CD4-positive, alpha-beta T cell treated with Interleukin-17A for 4 hours (primary cell): ENCODE results near the gene LPIN1.
A peak's percentile ranks its signal among the peaks of the same experiment; 100 is the strongest.
"Not testable (repeated sequence)": the region's sequence is repeated elsewhere in the genome, so short reads cannot be mapped to it uniquely, and the experiment has no call there.

ENCODE experiments used
- DNase-seq: peaks from one replicate; pipeline ENCODE4 v3.0.0-alpha.2; 2020; ENCODE audit warnings: mixed read lengths

The LPIN1 gene

GRCh38 chr2:11744631-11745394 lies 1.6 kb upstream of the LPIN1 start:
- DNase-seq = peak; percentile 39

DNA sequence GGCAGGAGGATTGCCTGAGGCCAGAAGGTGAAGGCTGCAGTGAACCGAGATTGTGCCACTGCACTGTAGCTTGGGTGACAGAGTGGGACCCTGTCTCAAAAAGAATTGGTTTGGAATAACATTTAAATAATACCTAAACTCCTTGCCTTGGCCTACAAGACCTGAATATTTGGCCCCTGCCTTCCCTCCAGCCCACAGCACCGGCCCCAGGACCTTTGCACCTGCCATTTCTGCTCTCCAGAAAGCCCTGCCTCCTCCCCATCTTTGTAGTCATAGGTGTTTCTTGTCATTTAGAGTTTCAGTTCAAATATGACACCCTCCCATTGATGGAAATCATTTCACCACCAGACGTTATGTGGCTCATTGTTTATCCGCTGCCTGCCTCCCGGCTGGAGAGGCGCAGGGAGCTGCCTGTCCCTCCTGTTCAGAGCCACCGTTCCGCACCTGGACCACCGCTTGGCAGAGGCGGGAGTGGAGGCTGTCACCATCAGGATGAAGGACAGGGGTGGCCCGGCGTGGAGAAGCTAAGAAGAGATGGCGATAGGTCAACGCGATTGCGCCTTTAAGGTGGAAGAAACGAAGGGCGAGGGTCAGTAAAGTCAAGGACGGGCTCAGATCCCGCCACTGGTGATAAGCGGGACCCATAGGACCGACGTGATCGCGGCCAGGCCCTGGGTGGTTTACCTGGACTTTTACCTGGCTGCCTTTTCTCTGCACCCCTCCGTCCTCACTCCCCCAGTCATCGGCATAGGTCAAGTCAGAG lies 638 bp upstream of the LPIN1 start:
- no peak for DNase-seq

GRCh38 chr2:11746807-11747459 lies 501 bp downstream of the LPIN1 start:
- DNase-seq = peak; percentile 39

DNA sequence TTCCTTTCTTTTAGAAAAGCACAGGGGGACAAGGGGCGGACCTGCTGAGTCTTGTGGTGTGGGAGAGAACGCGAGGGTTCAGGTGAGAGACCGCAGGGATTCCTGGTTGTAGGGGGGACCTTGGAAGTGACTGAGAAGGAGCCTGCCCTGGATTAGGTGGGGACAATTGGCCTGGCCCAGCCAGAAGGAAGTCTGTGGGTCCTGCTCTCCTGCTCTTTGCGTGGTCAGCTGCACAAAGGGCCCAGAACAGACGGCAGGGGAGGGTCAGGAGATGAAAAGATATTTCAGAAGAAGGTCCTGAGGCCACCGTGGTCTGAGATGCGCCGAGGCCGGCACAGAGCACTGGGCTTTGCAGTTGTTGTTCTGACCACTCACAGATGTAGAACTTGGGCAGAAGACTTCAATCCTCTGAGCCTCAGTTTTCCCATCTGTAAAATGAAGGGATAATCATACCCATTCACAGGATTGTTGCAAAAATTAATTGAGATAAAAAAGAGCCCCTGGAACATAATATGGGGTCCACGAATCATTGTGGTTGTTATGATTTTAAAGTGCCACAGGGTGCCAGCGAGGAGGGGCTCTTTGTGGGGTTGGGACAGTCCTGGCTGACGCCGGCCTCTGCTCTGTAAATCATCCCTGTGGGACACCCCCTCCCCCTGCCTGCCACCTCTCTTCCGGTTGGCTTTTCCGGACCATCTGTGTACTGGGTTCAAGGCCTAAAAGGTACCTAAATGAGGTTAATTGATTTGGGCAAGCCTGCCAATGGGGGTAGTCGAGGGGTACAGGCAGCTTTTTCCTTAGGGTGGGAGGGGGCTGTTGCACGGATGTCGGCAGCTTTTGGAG lies 1.8 kb downstream of the LPIN1 start:
- peak; percentile 22 for DNase-seq

GRCh38 chr2:11748861-11749645 lies 2.6 kb downstream of the LPIN1 start:
- DNase-seq = no peak

DNA sequence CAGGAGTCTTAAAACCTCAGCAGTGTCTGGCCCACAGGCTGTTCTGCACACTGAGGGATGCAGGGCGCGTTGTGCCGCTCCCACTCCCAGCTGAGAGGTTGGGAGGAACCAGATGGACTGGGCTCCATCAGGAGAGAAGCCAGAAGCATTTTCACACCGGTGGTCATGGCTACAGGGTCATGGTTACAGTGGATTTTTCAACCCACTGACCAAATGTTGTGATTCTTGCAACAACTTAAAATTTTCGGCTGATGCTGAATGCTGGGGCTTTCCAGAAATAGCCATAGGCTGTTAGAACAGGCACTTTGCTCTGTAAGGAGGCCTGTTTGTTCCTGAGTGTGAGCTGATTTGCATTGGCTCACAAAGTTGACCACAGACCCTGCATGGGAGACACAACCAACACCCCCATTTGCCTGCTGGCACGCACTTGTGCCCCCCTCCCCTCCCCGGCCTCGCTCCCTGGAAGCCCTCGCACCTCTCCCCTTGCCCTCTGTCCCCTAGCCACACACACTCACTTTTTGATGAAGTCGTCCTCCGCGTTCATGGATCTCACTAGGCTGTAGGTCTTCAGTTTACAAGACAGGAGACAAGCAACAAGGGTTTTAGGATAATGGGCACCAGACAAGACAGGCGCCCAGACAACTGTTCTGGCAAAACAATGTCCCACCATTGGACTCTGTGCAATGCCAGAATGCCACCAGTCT lies 3.4 kb downstream of the LPIN1 start:
- no peak for DNase-seq

GRCh38 chr2:11750422-11750821 lies 4.0 kb downstream of the LPIN1 start:
- DNase-seq = peak; percentile 57

GRCh38 chr2:11750917-11751316 lies 4.5 kb downstream of the LPIN1 start:
- DNase-seq = no peak

DNA sequence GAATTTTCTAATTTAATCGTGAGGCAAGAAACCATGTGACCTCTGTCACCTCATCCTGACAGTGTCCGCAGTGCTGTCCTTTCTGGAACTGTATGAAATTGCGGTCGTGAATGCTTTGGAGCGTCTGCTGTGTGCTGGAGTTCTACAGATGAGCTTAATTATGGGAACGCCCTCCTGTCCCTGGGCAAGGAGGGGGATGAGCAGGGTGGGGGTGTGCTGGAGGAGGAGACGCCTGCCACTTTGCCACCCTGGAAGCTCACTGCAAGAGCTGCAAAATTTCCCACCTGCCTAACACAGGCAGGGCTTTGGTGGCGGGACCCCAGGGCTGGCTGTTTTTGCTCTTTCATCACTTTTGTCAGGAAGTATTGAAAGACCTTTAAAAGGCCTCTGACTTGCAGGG lies 6.5 kb downstream of the LPIN1 start:
- no peak for DNase-seq

GRCh38 chr2:11753452-11753885 lies 7.0 kb downstream of the LPIN1 start:
- peak; percentile 61 for DNase-seq

DNA sequence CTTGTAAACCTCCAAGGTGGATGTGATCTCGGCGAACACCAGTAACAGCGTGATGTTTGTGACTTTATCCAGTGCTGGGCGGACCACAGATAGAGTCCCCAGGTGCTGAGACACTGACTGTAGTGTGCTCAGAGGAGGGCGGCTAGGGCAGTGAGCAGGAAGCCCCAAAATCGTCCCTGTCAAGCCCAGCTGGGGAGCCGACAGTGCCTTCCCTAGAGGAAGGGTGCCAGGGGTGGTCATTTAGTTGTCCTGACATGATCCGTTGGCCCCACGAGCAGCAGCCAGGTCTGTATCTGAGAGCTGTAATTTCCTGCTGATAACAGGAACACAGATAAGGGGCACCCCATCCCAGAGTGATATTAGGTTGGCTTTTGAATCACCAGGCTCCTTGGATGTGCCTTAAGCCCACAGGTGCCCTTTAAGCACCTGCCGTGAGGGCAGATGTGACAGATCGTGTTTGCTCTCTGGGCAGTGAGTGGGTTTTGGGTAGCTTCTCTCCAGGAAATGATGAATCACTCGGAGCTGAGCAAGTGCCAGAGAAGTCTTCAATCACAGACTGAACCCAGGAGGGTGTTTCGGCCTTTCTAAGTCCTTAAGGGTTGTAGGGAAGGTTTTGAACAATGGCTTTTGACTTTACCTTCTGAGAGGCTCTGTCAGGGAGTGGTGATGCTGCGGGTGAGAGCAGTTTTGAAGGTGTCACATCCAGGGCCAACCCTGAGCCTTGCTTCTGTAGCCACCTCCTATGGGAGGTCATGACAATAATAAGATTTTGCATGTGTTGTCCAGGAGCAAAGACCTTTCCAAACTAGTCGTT lies 7.7 kb downstream of the LPIN1 start:
- DNase-seq = peak; percentile 78

DNA sequence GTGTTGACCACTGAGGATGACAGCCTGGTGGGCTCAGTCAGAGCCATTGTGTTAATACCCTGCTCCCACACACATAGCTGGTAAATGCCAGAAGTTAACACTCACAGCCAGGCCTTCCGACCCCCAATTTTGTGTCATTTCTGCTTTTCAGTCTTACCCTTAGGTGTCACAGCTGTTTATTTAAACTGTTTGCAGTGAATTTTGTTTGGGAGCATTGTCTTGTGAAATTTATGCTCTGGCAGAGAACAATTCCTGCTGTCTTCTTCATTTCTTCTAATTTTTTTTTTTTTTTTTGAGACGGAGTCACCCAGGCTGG lies 8.2 kb downstream of the LPIN1 start:
- DNase-seq = no peak

DNA sequence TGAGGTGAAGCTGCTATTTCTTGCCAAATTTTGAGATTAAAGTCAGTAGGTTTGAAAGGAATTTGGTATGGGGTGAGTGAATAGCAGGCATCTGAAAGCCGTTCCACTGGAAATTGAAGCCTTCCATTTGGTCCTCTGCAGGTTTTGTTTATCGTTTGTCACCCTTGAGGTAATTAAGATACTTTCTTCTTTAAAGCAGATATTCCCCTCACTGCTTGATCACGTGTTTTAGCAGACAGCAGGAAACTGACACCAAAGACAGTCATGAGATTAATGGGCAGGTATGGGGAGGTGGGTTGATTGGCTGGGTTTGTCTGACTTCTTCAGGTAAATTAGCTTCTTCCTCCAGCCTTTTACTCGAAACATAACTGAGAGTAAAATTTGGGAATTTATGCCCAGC lies 10.7 kb downstream of the LPIN1 start:
- DNase-seq = peak; percentile 41

- no peak for DNase-seq
Observed at GRCh38 chr2:11758187-11758586, 11.8 kb downstream of the LPIN1 start.

- DNase-seq = no peak
Observed at GRCh38 chr2:11758647-11759046, 12.2 kb downstream of the LPIN1 start.

GRCh38 chr2:11759182-11759975 lies 12.9 kb downstream of the LPIN1 start:
- DNase-seq = not testable (repeated sequence)

DNA sequence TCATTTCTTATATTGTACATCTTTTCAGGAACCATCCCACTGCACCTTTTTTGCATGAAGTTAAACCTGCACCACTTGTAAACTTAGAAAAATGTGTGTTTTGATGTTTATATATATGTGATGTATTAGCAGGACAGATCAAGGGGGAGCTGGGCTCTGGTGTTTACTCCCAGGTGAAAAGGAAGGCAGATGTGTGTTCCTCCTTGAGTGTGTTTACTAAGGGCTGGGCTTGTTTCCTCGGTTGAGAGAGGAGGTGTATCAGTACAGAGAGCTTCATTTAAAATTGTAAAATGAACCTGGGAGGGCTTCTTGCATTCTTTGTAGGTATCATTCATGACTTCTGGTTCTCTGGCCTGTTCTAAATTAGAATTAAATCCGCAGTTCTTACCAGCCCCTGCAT lies 14.8 kb downstream of the LPIN1 start:
- DNase-seq = no peak

DNA sequence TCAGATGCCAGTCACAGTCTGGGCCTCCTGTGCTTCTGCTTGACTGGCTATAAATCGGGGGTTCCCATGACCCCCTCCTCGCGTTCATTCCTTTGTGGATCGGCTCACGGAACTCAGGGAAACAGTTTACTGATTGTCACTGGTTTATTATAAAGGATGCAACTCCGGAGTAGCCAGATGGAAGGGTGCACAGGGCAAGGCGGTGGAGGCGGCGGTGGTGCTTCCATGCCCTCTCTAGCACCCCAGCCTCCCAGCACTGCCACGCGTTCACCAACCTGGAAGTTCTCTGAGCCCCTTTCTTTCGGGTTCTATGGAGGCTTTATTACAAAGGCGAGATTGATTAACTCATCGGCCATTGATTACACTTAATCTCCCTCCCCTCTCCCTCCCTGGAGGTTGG lies 15.6 kb downstream of the LPIN1 start:
- DNase-seq = no peak

DNA sequence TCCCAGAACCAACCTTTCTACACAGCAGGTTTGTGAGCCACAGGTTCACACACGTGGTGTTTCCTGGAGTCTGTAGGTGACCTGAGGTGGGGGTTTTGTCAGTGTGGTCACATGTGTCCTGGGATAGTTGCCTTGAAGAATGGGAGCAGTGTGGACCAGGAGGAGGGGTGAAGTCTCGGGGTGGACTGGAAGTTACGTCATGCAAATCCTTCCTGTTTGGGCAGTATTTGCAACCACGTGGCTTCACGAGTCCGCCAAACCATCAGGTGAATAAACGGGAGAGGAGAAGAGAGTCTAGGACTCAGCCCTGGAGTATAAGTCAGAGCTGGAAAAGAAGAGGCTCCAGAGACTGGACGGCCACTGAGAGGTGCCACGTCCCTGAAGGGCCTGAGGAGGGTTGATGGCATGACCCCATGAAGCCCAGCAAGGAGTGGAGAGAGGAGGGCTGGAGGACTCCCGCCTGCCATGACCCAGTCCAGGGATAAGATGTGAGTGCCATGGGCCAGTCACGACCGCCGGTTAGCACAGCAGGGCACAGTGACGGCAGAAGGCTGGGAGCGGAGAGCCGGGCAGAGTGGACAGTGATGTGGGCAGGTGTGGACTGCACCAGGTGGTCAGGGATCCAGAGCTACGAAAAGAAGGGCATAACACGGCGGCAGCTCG lies 16.5 kb downstream of the LPIN1 start:
- no peak for DNase-seq
